IMR-90 (cell line): ENCODE data around the gene CFAP299. TPM values are rescaled to one million over a fixed set of nuclear protein-coding genes. Genes with fewer than 3 reads are reported as not detected.

Experiments used
- ATAC-seq: fragments of 200-7000 bp; cut with Tn5 transposase; 2 replicates; pipeline ENCODE4 v1.9.1; 2020; ENCODE audit warnings: low read depth, mild to moderate bottlenecking, moderate library complexity
- BruUV-seq: library from RNA; stranded (reverse); fragments of 400-500 nt; replicated peaks from 2 replicates; lab custom pipeline; 2021; lab: Mats Ljungman, UMichigan
- CTCF ChIA-PET: fragments of 300-600 bp; formaldehyde crosslinking; extraction: SDS; loops from one replicate; lab custom pipeline; 2021; ENCODE audit warnings: antibody characterized with exemption; lab: Yijun Ruan, JAX
- POLR2A ChIA-PET: fragments of 300-600 bp; sonication (Branson Sonifier 250); formaldehyde crosslinking; loops from one replicate; lab custom pipeline; 2022; ENCODE audit warnings: antibody characterized with exemption; ENCODE audit not compliant: unreplicated experiment; lab: Charles Lee
- DNase-seq: peaks from one replicate; pipeline ENCODE4 v3.0.0; 2013
- H2AFZ ChIP-seq: replicated peaks from 2 replicates; pipeline ENCODE3; 2013; ENCODE audit warnings: low read length, mild to moderate bottlenecking; ENCODE audit not compliant: poor library complexity
- H2AK5ac ChIP-seq: 2 replicates; pipeline ENCODE4 v1.6.1; 2013; ENCODE audit warnings: low read depth, low read length, inconsistent platforms
- H2AK9ac ChIP-seq: replicated peaks from 2 replicates; pipeline ENCODE3; 2013; ENCODE audit warnings: mild to moderate bottlenecking, low read depth, low read length, moderate library complexity; ENCODE audit not compliant: poor library complexity
- H2BK120ac ChIP-seq: 2 replicates; pipeline ENCODE4 v1.6.1; 2013; ENCODE audit warnings: low read depth, low read length, inconsistent platforms
- H2BK15ac ChIP-seq: 3 replicates; pipeline ENCODE4 v1.6.1; 2013; ENCODE audit warnings: low read depth, low read length, inconsistent platforms
- H2BK20ac ChIP-seq: 2 replicates; pipeline ENCODE4 v1.6.1; 2013; ENCODE audit warnings: low read depth, mild to moderate bottlenecking, inconsistent platforms, low read length, moderate library complexity
- H2BK5ac ChIP-seq: 2 replicates; pipeline ENCODE4 v1.6.1; 2013; ENCODE audit warnings: mild to moderate bottlenecking, low read depth, low read length, inconsistent platforms; ENCODE audit not compliant: poor library complexity, severe bottlenecking
- H3K14ac ChIP-seq: replicated peaks from 2 replicates; pipeline ENCODE4 v1.6.1; 2013; ENCODE audit warnings: low read depth, low read length, inconsistent platforms
- H3K18ac ChIP-seq: 2 replicates; pipeline ENCODE4 v1.6.1; 2013; ENCODE audit warnings: low read depth, low read length, control low read depth
- H3K23ac ChIP-seq: 2 replicates; pipeline ENCODE4 v1.6.1; 2013; ENCODE audit warnings: low read depth, low read length, inconsistent platforms
- H3K27ac ChIP-seq: 2 replicates; pipeline ENCODE4 v1.5.1; 2013; ENCODE audit warnings: mild to moderate bottlenecking, control low read depth, low read length; ENCODE audit not compliant: insufficient read depth
- H3K27me3 ChIP-seq: 2 replicates; pipeline ENCODE4 v1.6.1; 2013; ENCODE audit warnings: low read length; ENCODE audit not compliant: control insufficient read depth, insufficient read depth
- H3K36me3 ChIP-seq: 2 replicates; pipeline ENCODE4 v1.6.1; 2013; ENCODE audit warnings: low read length, mixed read lengths; ENCODE audit not compliant: control insufficient read depth, insufficient read depth
- H3K4ac ChIP-seq: 2 replicates; pipeline ENCODE4 v1.6.1; 2013; ENCODE audit warnings: low read depth, low read length, inconsistent platforms
- H3K4me1 ChIP-seq: 2 replicates; pipeline ENCODE4 v1.6.1; 2013; ENCODE audit warnings: low read length, mixed read lengths; ENCODE audit not compliant: control insufficient read depth, insufficient read depth
- H3K4me2 ChIP-seq: 2 replicates; pipeline ENCODE4 v1.6.1; 2013; ENCODE audit warnings: low read depth, mild to moderate bottlenecking, control low read depth, low read length, moderate library complexity
- H3K4me3 ChIP-seq: 2 replicates; pipeline ENCODE4 v1.5.1; 2013; ENCODE audit warnings: low read depth, mild to moderate bottlenecking, control low read depth, low read length, moderate library complexity; ENCODE audit not compliant: insufficient read depth
- H3K56ac ChIP-seq: 2 replicates; pipeline ENCODE4 v1.6.1; 2013; ENCODE audit warnings: low read length, inconsistent platforms; ENCODE audit not compliant: insufficient read depth; ENCODE audit errors: extremely low read depth
- H3K79me1 ChIP-seq, 2 experiments: 2 replicates each; pipeline ENCODE4 v1.6.1; 2013; ENCODE audit warnings: low read length in 2 of 2, inconsistent platforms in 1 of 2, low read depth in 1 of 2
- H3K9ac ChIP-seq: 2 replicates; pipeline ENCODE4 v1.6.1; 2013; ENCODE audit warnings: low read depth, low read length, control low read depth
- H3K9me1 ChIP-seq: 2 replicates; pipeline ENCODE4 v1.6.1; 2013; ENCODE audit warnings: low read length, inconsistent platforms; ENCODE audit not compliant: insufficient read depth
- H3K9me3 ChIP-seq: 2 replicates; pipeline ENCODE4 v1.6.1; 2013; ENCODE audit warnings: low read length; ENCODE audit not compliant: control insufficient read depth, insufficient read depth
- H4K20me1 ChIP-seq: 2 replicates; pipeline ENCODE4 v1.6.1; 2013; ENCODE audit warnings: low read length, inconsistent platforms; ENCODE audit not compliant: insufficient read depth
- H4K5ac ChIP-seq: 2 replicates; pipeline ENCODE4 v1.6.1; 2013; ENCODE audit warnings: mild to moderate bottlenecking, low read depth, low read length, control low read depth
- H4K8ac ChIP-seq, 2 experiments: 2 replicates each; pipeline ENCODE4 v1.6.1; 2013; ENCODE audit warnings: low read depth in 2 of 2, low read length in 2 of 2, control low read depth in 1 of 2, inconsistent platforms in 1 of 2
- H4K91ac ChIP-seq: 2 replicates; pipeline ENCODE4 v1.6.1; 2013; ENCODE audit warnings: low read depth, low read length, inconsistent platforms; ENCODE audit not compliant: insufficient read depth
- BHLHE40 ChIP-seq: fragments of 150-350 bp; IDR thresholded peaks from 2 replicates; pipeline ENCODE4 v1.6.1; 2016; ENCODE audit warnings: mild to moderate bottlenecking, low read depth, low read length
- CEBPB ChIP-seq: IDR thresholded peaks from 2 replicates; pipeline ENCODE4 v1.6.1; 2012; ENCODE audit warnings: low read depth, low read length, improper control_type of control experiment
- CHD1 ChIP-seq: IDR thresholded peaks from 2 replicates; pipeline ENCODE4 v1.6.1; 2012; ENCODE audit warnings: low read depth, low read length, improper control_type of control experiment
- CTCF ChIP-seq: conservative IDR thresholded peaks from 2 replicates; pipeline ENCODE4 v1.5.1; 2012; ENCODE audit warnings: mild to moderate bottlenecking, low read depth, low read length, improper control_type of control experiment
- ELK1 ChIP-seq: fragments of 150-350 bp; IDR thresholded peaks from 2 replicates; pipeline ENCODE4 v1.6.1; 2016; ENCODE audit warnings: low read depth, mild to moderate bottlenecking, low read length, moderate library complexity, borderline replicate concordance
- FOS ChIP-seq: fragments of 150-350 bp; IDR thresholded peaks from 2 replicates; pipeline ENCODE4 v1.6.1; 2016; ENCODE audit warnings: low read depth, low read length
- MAFK ChIP-seq: IDR thresholded peaks from 2 replicates; pipeline ENCODE4 v1.6.1; 2012; ENCODE audit warnings: low read depth, low read length, improper control_type of control experiment
- MAZ ChIP-seq: IDR thresholded peaks from 2 replicates; pipeline ENCODE4 v1.6.1; 2012; ENCODE audit warnings: low read depth, mild to moderate bottlenecking, low read length, improper control_type of control experiment, moderate library complexity, borderline replicate concordance
- MXI1 ChIP-seq: IDR thresholded peaks from 2 replicates; pipeline ENCODE4 v1.6.1; 2012; ENCODE audit warnings: low read depth, mild to moderate bottlenecking, low read length, moderate library complexity, borderline replicate concordance
- NFE2L2 ChIP-seq: fragments of 150-350 bp; IDR thresholded peaks from 2 replicates; pipeline ENCODE4 v1.6.1; 2016; ENCODE audit warnings: low read depth, mild to moderate bottlenecking, low read length
- POLR2A ChIP-seq: IDR thresholded peaks from 2 replicates; pipeline ENCODE4 v1.6.1; 2012; ENCODE audit warnings: mild to moderate bottlenecking, low read depth, low read length
- RAD21 ChIP-seq: IDR thresholded peaks from 2 replicates; pipeline ENCODE4 v1.6.1; 2012; ENCODE audit warnings: low read length, improper control_type of control experiment
- RCOR1 ChIP-seq: IDR thresholded peaks from 2 replicates; pipeline ENCODE4 v1.6.1; 2012; ENCODE audit warnings: mild to moderate bottlenecking, low read length, improper control_type of control experiment; ENCODE audit not compliant: insufficient replicate concordance
- RFX5 ChIP-seq: IDR thresholded peaks from 2 replicates; pipeline ENCODE4 v1.8.0; 2012; ENCODE audit warnings: low read depth, mild to moderate bottlenecking, low read length, moderate library complexity
- SMC3 ChIP-seq: fragments of 150-350 bp; IDR thresholded peaks from 2 replicates; pipeline ENCODE4 v1.6.1; 2016; ENCODE audit warnings: low read depth, mild to moderate bottlenecking, antibody characterized with exemption, low read length, moderate library complexity
- USF2 ChIP-seq: fragments of 150-350 bp; IDR thresholded peaks from 2 replicates; pipeline ENCODE4 v1.6.1; 2017; ENCODE audit warnings: mild to moderate bottlenecking, antibody characterized with exemption, low read length, low read depth
- WGBS, 2 experiments: methylation state at CpG; one replicate each; pipeline versions ENCODE4 v1.1.5 to v1.1.7; 2013; ENCODE audit warnings: missing lambda C conversion rate in 2 of 2; ENCODE audit not compliant: insufficient read length in 1 of 2; ENCODE audit errors: extremely low coverage in 2 of 2; 5-methylcytosine and 5-hydroxymethylcytosine counted together
- dilution Hi-C: fragments of 300-500 bp; cut with HindIII; formaldehyde crosslinking; loops from one replicate; pipeline ENCODE4 v1.14.3; 2018; ENCODE audit warnings: low sequenced_read_pairs; ENCODE audit not compliant: unreplicated experiment
- in situ Hi-C: fragments of 300-500 bp; cut with MboI; formaldehyde crosslinking; loops from 3 replicates; pipeline ENCODE4 v1.14.3; 2019; ENCODE audit warnings: low sequenced_read_pairs, inconsistent platforms, mixed read lengths
- intact Hi-C: fragments of 100-400 bp; cut with micrococcal nuclease; formaldehyde crosslinking; loops from 2 replicates; pipeline ENCODE4 v1.10.0; 2022
- polyA plus RNA-seq, 3 experiments: library from polyadenylated mRNA; depleted of rRNA; stranded (reverse); fragments of >200 nt; gene quantifications; 2 replicates each; pipeline ENCODE4 v1.2.3, GENCODE V29; 2012; ENCODE audit warnings: low replicate concordance in 1 of 3
- total RNA-seq: library from RNA; depleted of rRNA; stranded (reverse); fragments of >200 nt; gene quantifications from 2 replicates; pipeline ENCODE4 v1.2.3, GENCODE V29; 2012

Gene CFAP299
- total and polyA plus RNA-seq, 2 of the 4 experiments (the other 2 are of a cell fraction): 1.0 to 1.1 TPM

DNA sequence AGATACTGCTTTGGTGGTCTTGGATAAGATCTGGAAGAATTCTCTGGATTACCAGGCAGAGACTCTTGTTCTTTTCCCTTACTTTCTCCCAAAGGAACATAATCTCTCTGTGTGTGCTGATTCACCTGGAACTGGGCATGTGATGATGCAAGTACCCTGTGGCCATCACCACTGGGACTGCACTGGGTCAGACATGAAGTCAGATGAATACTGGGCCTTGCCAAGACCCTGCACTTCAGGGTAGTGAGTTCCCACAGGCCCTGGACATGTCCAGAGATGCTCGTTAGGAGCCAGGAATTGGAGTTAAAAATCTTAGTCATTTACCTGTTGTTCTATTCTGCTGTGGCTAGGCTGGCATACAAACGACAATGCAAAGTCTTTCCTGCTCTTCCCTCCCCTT, 404.8 kb downstream of the CFAP299 start:
- H3K4me1 ChIP-seq: no peaks in the 10 kb centered on the region
- H3K4ac ChIP-seq: no peak overlapping the region
- BruUV-seq: no TSS peak
- H3K27me3 ChIP-seq: no peaks in the 10 kb centered on the region
- H3K23ac ChIP-seq: no peak overlapping the region
- ATAC-seq (no peak), DNase-seq (no peak)
- in situ Hi-C loops: no loop called here
- intact Hi-C loops: no loop called here
- H3K9me1 ChIP-seq: 0 out of 2 replicates have a peak, but pooled peaks cover 2% of the 10 kb centered on the region
- H3K9ac ChIP-seq: no peak overlapping the region
- H3K27ac ChIP-seq: no peak overlapping the region
- no peak for TF ChIP-seq RAD21
- TF ChIP-seq ELK1: no peak
- no peak for TF ChIP-seq FOS
- TF ChIP-seq CHD1: no peak
- no peak for TF ChIP-seq MAFK
- TF ChIP-seq SMC3: no peak
- no peak for TF ChIP-seq CEBPB
- no peak for TF ChIP-seq MAZ
- TF ChIP-seq BHLHE40: no peak
- no peak for TF ChIP-seq USF2
- no peak for TF ChIP-seq CTCF
- TF ChIP-seq NFE2L2: no peak
- no peak for TF ChIP-seq MXI1
- TF ChIP-seq POLR2A: no peak
- TF ChIP-seq RFX5: no peak
- no peak for TF ChIP-seq RCOR1
- H2AK5ac ChIP-seq: no peak overlapping the region
- H4K8ac ChIP-seq: no peak overlapping the region
- H3K79me1 ChIP-seq: no peaks in the 10 kb centered on the region
- no peak overlapping the region for H2AK9ac ChIP-seq
- H4K5ac ChIP-seq: no peak overlapping the region
- no peaks in the 10 kb centered on the region for H3K9me3 ChIP-seq
- H3K4me2 ChIP-seq: no peak overlapping the region
- H3K18ac ChIP-seq: no peak overlapping the region
- POLR2A ChIA-PET: no interaction called here
- H4K20me1 ChIP-seq: no peaks in the 10 kb centered on the region
- H2BK120ac ChIP-seq: no peak overlapping the region
- no peak overlapping the region for H2BK5ac ChIP-seq
- H3K14ac ChIP-seq: no peak overlapping the region
- no peak overlapping the region for H2BK15ac ChIP-seq
- H2AFZ ChIP-seq: no peak overlapping the region
- no peak overlapping the region for H3K56ac ChIP-seq
- no peak overlapping the region for H4K91ac ChIP-seq
- H2BK20ac ChIP-seq: no peak overlapping the region
- H3K36me3 ChIP-seq: no peaks in the 10 kb centered on the region
- H3K4me3 ChIP-seq: no peak overlapping the region
- CTCF ChIA-PET: no interaction called here
- 30% methylated on average over 2 of the region's 2 CpGs; no CpG with 5 or more reads in 1 of the 2 experiments for WGBS, 2 experiments
- dilution Hi-C loops: no loop called here
